PC-3 (cell line): ENCODE measurements around the gene RASAL2.

Experiments used
- EZH2 ChIP-seq: fragments of 300-600 bp; sonication (generic); IDR thresholded peaks from one replicate; pipeline ENCODE4 v1.6.1; 2017; ENCODE audit warnings: antibody characterized with exemption, mild to moderate bottlenecking, low read length; ENCODE audit not compliant: unreplicated experiment
- EZH2phosphoT487 ChIP-seq: fragments of 300-600 bp; sonication (generic); IDR thresholded peaks from 2 replicates; pipeline ENCODE4 v1.6.1; 2018; ENCODE audit warnings: mild to moderate bottlenecking, antibody characterized with exemption, low read length, borderline replicate concordance
- TF ChIP-seq, protein P1 (sequence below): fragments of 300-600 bp; sonication (generic); conservative IDR thresholded peaks from 2 replicates; pipeline ENCODE4 v1.5.1; 2017; ENCODE audit warnings: antibody characterized with exemption, low read depth, mild to moderate bottlenecking, low read length

DNA sequence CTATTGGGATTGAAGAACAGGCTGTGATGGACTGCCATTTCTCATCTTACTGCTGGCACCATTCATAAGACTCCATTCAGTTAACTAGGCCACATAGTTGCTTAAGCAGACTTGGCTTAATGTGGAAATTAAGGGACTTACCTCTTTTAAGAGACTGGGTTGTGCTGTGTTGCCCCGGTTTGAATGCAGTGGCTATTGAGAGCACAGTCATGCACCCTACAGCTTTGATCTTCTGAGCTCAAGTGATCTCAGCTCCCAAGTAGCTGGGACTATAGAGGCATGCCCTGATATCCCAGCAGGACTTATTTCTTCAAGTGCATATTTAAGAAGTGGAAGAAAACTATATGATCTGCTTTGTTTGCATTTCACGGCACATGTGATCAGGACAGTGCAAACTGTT, 181.1 kb downstream of the RASAL2 start:
- TF ChIP-seq, protein P1, sequence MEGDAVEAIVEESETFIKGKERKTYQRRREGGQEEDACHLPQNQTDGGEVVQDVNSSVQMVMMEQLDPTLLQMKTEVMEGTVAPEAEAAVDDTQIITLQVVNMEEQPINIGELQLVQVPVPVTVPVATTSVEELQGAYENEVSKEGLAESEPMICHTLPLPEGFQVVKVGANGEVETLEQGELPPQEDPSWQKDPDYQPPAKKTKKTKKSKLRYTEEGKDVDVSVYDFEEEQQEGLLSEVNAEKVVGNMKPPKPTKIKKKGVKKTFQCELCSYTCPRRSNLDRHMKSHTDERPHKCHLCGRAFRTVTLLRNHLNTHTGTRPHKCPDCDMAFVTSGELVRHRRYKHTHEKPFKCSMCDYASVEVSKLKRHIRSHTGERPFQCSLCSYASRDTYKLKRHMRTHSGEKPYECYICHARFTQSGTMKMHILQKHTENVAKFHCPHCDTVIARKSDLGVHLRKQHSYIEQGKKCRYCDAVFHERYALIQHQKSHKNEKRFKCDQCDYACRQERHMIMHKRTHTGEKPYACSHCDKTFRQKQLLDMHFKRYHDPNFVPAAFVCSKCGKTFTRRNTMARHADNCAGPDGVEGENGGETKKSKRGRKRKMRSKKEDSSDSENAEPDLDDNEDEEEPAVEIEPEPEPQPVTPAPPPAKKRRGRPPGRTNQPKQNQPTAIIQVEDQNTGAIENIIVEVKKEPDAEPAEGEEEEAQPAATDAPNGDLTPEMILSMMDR = no peak
- TF ChIP-seq EZH2 (no peak), EZH2phosphoT487 (no peak)
